HFFc6 (cell line): ENCODE data around the gene DDR1. TPM values are rescaled to one million over a fixed set of nuclear protein-coding genes. Genes with fewer than 3 reads are reported as not detected.

Experiments
- DNase-seq: peaks from one replicate; pipeline ENCODE4 v3.0.0-alpha.2; 2018
- H3K27ac Mint-ChIP-seq: 2 replicates; pipeline ENCODE4 v1.8.0; 2020; ENCODE audit warnings: mild to moderate bottlenecking, mixed read lengths
- H3K27me3 Mint-ChIP-seq: 2 replicates; pipeline ENCODE4 v1.8.0; 2021; ENCODE audit warnings: mild to moderate bottlenecking, moderate library complexity, mixed read lengths; ENCODE audit not compliant: insufficient read depth
- H3K36me3 Mint-ChIP-seq: 2 replicates; pipeline ENCODE4 v1.8.0; 2021; ENCODE audit warnings: low read depth, mixed read lengths
- H3K4me1 Mint-ChIP-seq: 2 replicates; pipeline ENCODE4 v1.8.0; 2020; ENCODE audit warnings: low read depth, mixed read lengths
- H3K4me3 Mint-ChIP-seq: 2 replicates; pipeline ENCODE4 v1.8.0; 2020; ENCODE audit warnings: mild to moderate bottlenecking, moderate library complexity, mixed read lengths
- H3K9me3 Mint-ChIP-seq: 2 replicates; pipeline ENCODE4 v1.8.0; 2020; ENCODE audit warnings: mild to moderate bottlenecking, mixed read lengths
- total RNA-seq, 6 experiments: library from RNA; stranded (reverse); fragmentation: NEBNext Ultra II Directional; extraction: Animal tissue kit (Norgen Biotek cat#: 25700); gene quantifications; 2 replicates in 1 of 6; 3 replicates in 5 of 6; pipeline ENCODE4 v1.2.3, GENCODE V29; 2021
- TF ChIP-seq, protein P1 (sequence below): fragments of 200-600 bp; sonication (generic); IDR thresholded peaks from 2 replicates; pipeline ENCODE4 v1.5.0; 2021; ENCODE audit warnings: antibody characterized with exemption, mild to moderate bottlenecking

Gene DDR1
- total RNA-seq, 6 experiments from 2014 or later: 28.0 to 42.5 (median 31.6) TPM

DNA sequence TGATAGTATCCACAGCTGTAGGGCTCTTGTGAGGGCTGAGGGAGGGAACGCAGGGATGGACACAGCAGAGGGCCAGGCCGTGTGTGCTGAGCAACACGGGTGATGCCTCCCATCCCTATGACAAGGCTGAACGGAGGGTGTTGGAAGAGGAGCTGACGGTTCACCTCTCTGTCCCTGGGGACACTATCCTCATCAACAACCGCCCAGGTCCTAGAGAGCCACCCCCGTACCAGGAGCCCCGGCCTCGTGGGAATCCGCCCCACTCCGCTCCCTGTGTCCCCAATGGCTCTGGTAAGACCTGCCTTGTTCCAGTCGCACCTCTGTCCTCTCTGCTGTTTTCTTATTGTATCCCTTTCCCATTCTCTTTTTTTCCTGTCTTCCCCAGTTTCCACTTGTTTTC is 10.1 kb downstream of the DDR1 start:
- TF ChIP-seq, protein P1, sequence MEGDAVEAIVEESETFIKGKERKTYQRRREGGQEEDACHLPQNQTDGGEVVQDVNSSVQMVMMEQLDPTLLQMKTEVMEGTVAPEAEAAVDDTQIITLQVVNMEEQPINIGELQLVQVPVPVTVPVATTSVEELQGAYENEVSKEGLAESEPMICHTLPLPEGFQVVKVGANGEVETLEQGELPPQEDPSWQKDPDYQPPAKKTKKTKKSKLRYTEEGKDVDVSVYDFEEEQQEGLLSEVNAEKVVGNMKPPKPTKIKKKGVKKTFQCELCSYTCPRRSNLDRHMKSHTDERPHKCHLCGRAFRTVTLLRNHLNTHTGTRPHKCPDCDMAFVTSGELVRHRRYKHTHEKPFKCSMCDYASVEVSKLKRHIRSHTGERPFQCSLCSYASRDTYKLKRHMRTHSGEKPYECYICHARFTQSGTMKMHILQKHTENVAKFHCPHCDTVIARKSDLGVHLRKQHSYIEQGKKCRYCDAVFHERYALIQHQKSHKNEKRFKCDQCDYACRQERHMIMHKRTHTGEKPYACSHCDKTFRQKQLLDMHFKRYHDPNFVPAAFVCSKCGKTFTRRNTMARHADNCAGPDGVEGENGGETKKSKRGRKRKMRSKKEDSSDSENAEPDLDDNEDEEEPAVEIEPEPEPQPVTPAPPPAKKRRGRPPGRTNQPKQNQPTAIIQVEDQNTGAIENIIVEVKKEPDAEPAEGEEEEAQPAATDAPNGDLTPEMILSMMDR: no peak
- H3K4me3 Mint-ChIP-seq: no peak overlapping the region
- H3K27me3 Mint-ChIP-seq: peaks cover 1% of the 10 kb centered on the region
- DNase-seq: no peak
- H3K9me3 Mint-ChIP-seq: no peaks in the 10 kb centered on the region
- 0 out of 2 replicates have a peak, but pooled peaks cover 7% of the 10 kb centered on the region for H3K4me1 Mint-ChIP-seq
- H3K27ac Mint-ChIP-seq: no peak overlapping the region
- H3K36me3 Mint-ChIP-seq: peaks cover 11% of the 10 kb centered on the region

DNA sequence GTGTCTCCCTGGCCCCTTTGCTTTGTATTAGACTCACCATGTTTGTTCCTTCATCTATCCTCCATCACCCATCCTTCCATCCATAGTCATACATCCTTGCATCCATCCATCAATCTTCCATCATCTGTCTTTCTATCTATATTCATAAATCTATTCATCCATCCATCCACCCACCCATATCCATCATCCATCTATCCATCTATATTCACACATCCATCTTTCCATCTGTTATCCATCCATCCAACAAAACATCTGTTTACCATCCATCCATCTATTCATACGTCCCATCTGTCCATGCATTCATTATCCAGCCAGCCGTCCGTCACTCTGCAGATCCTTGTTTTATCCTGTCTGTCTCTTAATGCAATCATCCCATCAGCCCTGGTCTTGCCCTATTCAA is 10.6 kb downstream of the DDR1 start:
- H3K27me3 Mint-ChIP-seq: peaks cover 1% of the 10 kb centered on the region
- H3K36me3 Mint-ChIP-seq: peaks cover 11% of the 10 kb centered on the region
- TF ChIP-seq, protein P1: no peak
- H3K9me3 Mint-ChIP-seq: no peaks in the 10 kb centered on the region
- no peak overlapping the region for H3K27ac Mint-ChIP-seq
- no peak overlapping the region for H3K4me3 Mint-ChIP-seq
- no peak for DNase-seq
- H3K4me1 Mint-ChIP-seq: 0 out of 2 replicates have a peak, but pooled peaks cover 6% of the 10 kb centered on the region

DNA sequence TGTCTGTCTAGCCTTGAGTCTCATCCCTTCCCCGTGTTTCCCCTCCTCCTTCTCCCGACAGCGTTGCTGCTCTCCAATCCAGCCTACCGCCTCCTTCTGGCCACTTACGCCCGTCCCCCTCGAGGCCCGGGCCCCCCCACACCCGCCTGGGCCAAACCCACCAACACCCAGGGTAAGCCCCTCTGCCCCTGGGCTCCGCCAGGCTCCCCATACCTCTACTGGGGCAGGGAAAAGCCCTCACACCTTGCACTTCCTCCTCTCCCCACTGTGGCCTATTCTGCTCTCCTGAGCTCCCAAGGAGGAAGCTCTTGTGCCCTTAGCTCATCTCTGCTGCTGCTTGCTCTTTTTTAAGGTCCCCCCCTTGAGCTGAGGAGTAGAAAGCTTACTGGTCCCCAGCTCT is 11.0 kb downstream of the DDR1 start:
- no peaks in the 10 kb centered on the region for H3K9me3 Mint-ChIP-seq
- H3K27me3 Mint-ChIP-seq: peaks cover 1% of the 10 kb centered on the region
- TF ChIP-seq, protein P1: no peak
- no peak for DNase-seq
- 0 out of 2 replicates have a peak, but pooled peaks cover 1% of the 10 kb centered on the region for H3K4me1 Mint-ChIP-seq
- no peak overlapping the region for H3K4me3 Mint-ChIP-seq
- no peak overlapping the region for H3K27ac Mint-ChIP-seq
- peaks cover 11% of the 10 kb centered on the region for H3K36me3 Mint-ChIP-seq

DNA sequence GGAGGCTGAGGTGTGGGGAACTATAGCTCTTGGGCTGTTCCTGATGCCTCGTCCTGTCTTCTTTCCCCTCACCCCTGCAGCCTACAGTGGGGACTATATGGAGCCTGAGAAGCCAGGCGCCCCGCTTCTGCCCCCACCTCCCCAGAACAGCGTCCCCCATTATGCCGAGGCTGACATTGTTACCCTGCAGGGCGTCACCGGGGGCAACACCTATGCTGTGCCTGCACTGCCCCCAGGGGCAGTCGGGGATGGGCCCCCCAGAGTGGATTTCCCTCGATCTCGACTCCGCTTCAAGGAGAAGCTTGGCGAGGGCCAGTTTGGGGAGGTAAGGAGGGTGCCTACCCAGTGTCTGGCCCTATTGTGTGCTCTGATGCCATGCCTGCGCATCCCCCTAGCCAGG is 12.2 kb downstream of the DDR1 start:
- Mint-ChIP-seq H3K4me3 (no peak overlapping the region), H3K27ac (no peak overlapping the region), H3K9me3 (no peaks in the 10 kb centered on the region), H3K36me3 (peaks cover 11% of the 10 kb centered on the region), H3K4me1 (no peaks in the 10 kb centered on the region), H3K27me3 (peaks cover 1% of the 10 kb centered on the region)
- no peak for DNase-seq
- TF ChIP-seq, protein P1: no peak

DNA sequence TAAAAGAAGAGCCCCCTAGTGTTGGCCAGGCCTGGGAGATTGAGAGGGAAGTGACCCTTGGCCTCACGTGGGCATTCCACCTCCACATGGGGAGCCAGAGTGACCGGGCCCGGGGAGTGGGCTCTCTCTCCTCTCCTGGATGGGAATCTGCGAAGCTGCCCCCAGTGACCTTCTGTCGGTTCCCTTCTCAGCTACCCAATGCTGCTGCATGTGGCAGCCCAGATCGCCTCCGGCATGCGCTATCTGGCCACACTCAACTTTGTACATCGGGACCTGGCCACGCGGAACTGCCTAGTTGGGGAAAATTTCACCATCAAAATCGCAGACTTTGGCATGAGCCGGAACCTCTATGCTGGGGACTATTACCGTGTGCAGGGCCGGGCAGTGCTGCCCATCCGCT is 13.6 kb downstream of the DDR1 start:
- no peak overlapping the region for H3K4me3 Mint-ChIP-seq
- H3K27ac Mint-ChIP-seq: no peak overlapping the region
- DNase-seq: no peak
- H3K9me3 Mint-ChIP-seq: no peaks in the 10 kb centered on the region
- TF ChIP-seq, protein P1: no peak
- peaks cover 4% of the 10 kb centered on the region; the same call in 1 of the 2 replicates for H3K4me1 Mint-ChIP-seq
- H3K36me3 Mint-ChIP-seq: peaks cover 11% of the 10 kb centered on the region
- H3K27me3 Mint-ChIP-seq: peaks cover 1% of the 10 kb centered on the region
